ENCODE measurements around the gene MBNL1. TPM values are rescaled to one million over a fixed set of nuclear protein-coding genes. Genes with fewer than 3 reads are reported as not detected.
"Not testable (repeated sequence)": the region's sequence is repeated elsewhere in the genome, so short reads cannot be mapped to it uniquely, and the experiment has no call there.

The MBNL1 gene
- total and polyA plus RNA-seq, 2 donors (not counting 3 experiments of a cell fraction or from before 2014, with no cell fraction given) = 179 to 362 TPM

- peaks cover 95% of the 10 kb centered on the region for H3K79me2 ChIP-seq (ENCODE audit: control insufficient read depth, insufficient read depth, low read length)
- dilution Hi-C loops (cut with MboI; ENCODE audit: extremely low pct_ligation_motif_present, low sequenced_read_pairs) (no loop called here), intact Hi-C loops (cut with micrococcal nuclease) (no loop called here)
- peaks cover 10 to 18% of the 10 kb centered on the region in 2 experiments for H3K36me3 ChIP-seq (ENCODE audit: control insufficient read depth in 2 of 2, extremely low read depth in 1 of 2, insufficient read depth in 2 of 2, low read length in 2 of 2)
- no peak overlapping the region for H3K9ac ChIP-seq (replicated peaks; ENCODE audit: extremely low read depth, insufficient read depth, low read length)
- peaks cover 28% of the 10 kb centered on the region for H3K4me1 ChIP-seq (ENCODE audit: control insufficient read depth, extremely low read depth, insufficient read depth, low read length)
- no peak overlapping the region for H3K4me2 ChIP-seq (ENCODE audit: insufficient read depth, low read length)
- no peak overlapping the region for H3K4me3 ChIP-seq (replicated peaks in 1 of 3; ENCODE audit: insufficient read depth in 1 of 3, low read depth in 1 of 3, low read length in 3 of 3)
- DNase-seq (ENCODE audit: low read depth, low spot score) (no peak), FAIRE-seq (no peak)
- no TSS peak for BruUV-seq (replicated peaks)
- TF ChIP-seq POLR2AphosphoS5 (IDR thresholded peaks at IDR 0.05; ENCODE audit: insufficient read depth, low read depth, low read length) = no peak
- TF ChIP-seq POLR2A (IDR thresholded peaks at IDR 0.05; ENCODE audit: low read depth, low read length) = no peak
- TF ChIP-seq FOS (IDR thresholded peaks at IDR 0.05; ENCODE audit: borderline replicate concordance, insufficient read depth, low read length) = no peak
- TF ChIP-seq MYC (IDR thresholded peaks at IDR 0.05; ENCODE audit: low read depth, low read length) = no peak
- TF ChIP-seq JUN (IDR thresholded peaks at IDR 0.05; ENCODE audit: borderline replicate concordance, insufficient read depth, insufficient read length, low read depth) = no peak
- TF ChIP-seq EZH2 (IDR thresholded peaks at IDR 0.05; ENCODE audit: borderline replicate concordance, low read depth, low read length, severe bottlenecking) = no peak
- TF ChIP-seq CTCF (IDR thresholded peaks at IDR 0.05; ENCODE audit: extremely low read depth in 1 of 2, insufficient read depth in 1 of 2, low read depth in 1 of 2, low read length in 2 of 2) = no peak
- no peak for TF ChIP-seq GATA2 (IDR thresholded peaks at IDR 0.05; ENCODE audit: insufficient read depth, insufficient read length, low read depth, low read length)
- no peak for TF ChIP-seq MAX (IDR thresholded peaks at IDR 0.05; ENCODE audit: insufficient read depth, insufficient read length)
- H3K27ac ChIP-seq (ENCODE audit: insufficient read depth, low read depth, low read length) = no peak overlapping the region
- H2AFZ ChIP-seq (ENCODE audit: low read depth, low read length) = no peak overlapping the region
- H3K27me3 ChIP-seq (ENCODE audit: control insufficient read depth in 2 of 2, insufficient read depth in 2 of 2, low read length in 2 of 2) = no peaks in the 10 kb centered on the region
- peaks cover 25% of the 10 kb centered on the region for H4K20me1 ChIP-seq (replicated peaks; ENCODE audit: control insufficient read depth, extremely low read depth, insufficient read depth, low read length)
- POLR2A ChIA-PET = no interaction called here
- H3K9me3 ChIP-seq (replicated peaks; ENCODE audit: control insufficient read depth, insufficient read depth, low read length) = no peaks in the 10 kb centered on the region
- H3K9me1 ChIP-seq (replicated peaks; ENCODE audit: control insufficient read depth, extremely low read depth, insufficient read depth, low read length) = no peaks in the 10 kb centered on the region
- CTCF ChIA-PET = no interaction called here
Observed at GRCh38 chr3:152434142-152434541, 165.4 kb downstream of the MBNL1 start.

GRCh38 chr3:152435210-152435609 lies 166.5 kb downstream of the MBNL1 start:
- H2AFZ ChIP-seq (ENCODE audit: low read depth, low read length); H3K4me2 ChIP-seq (ENCODE audit: insufficient read depth, low read length); FAIRE-seq; POLR2A ChIA-PET; DNase-seq (ENCODE audit: low read depth, low spot score); CTCF ChIA-PET; H3K27ac ChIP-seq (ENCODE audit: insufficient read depth, low read depth, low read length); intact Hi-C loops (cut with micrococcal nuclease); dilution Hi-C loops (cut with MboI; ENCODE audit: extremely low pct_ligation_motif_present, low sequenced_read_pairs); H3K9me3 ChIP-seq (replicated peaks; ENCODE audit: control insufficient read depth, insufficient read depth, low read length); H3K9ac ChIP-seq (replicated peaks; ENCODE audit: extremely low read depth, insufficient read depth, low read length); H3K4me3 ChIP-seq (replicated peaks in 1 of 3; ENCODE audit: insufficient read depth in 1 of 3, low read depth in 1 of 3, low read length in 3 of 3); H3K9me1 ChIP-seq (replicated peaks; ENCODE audit: control insufficient read depth, extremely low read depth, insufficient read depth, low read length); BruUV-seq (replicated peaks); H3K27me3 ChIP-seq (ENCODE audit: control insufficient read depth in 2 of 2, insufficient read depth in 2 of 2, low read length in 2 of 2): not testable (repeated sequence)
- peaks cover 10 to 16% of the 10 kb centered on the region in 2 experiments for H3K36me3 ChIP-seq (ENCODE audit: control insufficient read depth in 2 of 2, extremely low read depth in 1 of 2, insufficient read depth in 2 of 2, low read length in 2 of 2)
- peaks cover 95% of the 10 kb centered on the region for H3K79me2 ChIP-seq (ENCODE audit: control insufficient read depth, insufficient read depth, low read length)
- H3K4me1 ChIP-seq (ENCODE audit: control insufficient read depth, extremely low read depth, insufficient read depth, low read length) = peaks cover 28% of the 10 kb centered on the region
- H4K20me1 ChIP-seq (replicated peaks; ENCODE audit: control insufficient read depth, extremely low read depth, insufficient read depth, low read length) = peaks cover 22% of the 10 kb centered on the region
